ENCODE measurements around the gene ATP6V1E1. TPM values are rescaled to one million over a fixed set of nuclear protein-coding genes. Genes with fewer than 3 reads are reported as not detected.

The ATP6V1E1 gene
- total RNA-seq, 1 donor from 2014 or later = 59.7 TPM

GRCh38 chr22:17559188-17559587 is 69.4 kb downstream of the ATP6V1E1 start:
- no peak overlapping the region for H3K27ac Mint-ChIP-seq
- H3K4me1 Mint-ChIP-seq (ENCODE audit: low read depth) = peaks cover 5% of the 10 kb centered on the region
- DNase-seq (ENCODE audit: low spot score, unreplicated experiment) = no peak
- no peaks in the 10 kb centered on the region for H3K9me3 Mint-ChIP-seq (ENCODE audit: low read depth)
- no peak for TF ChIP-seq CTCF (IDR thresholded peaks at IDR 0.05; ENCODE audit: unreplicated experiment)
- no peaks in the 10 kb centered on the region for H3K27me3 Mint-ChIP-seq
- no peak overlapping the region for H3K4me3 Mint-ChIP-seq (ENCODE audit: low read depth)
- H3K36me3 Mint-ChIP-seq (ENCODE audit: insufficient read depth) = peaks cover 21% of the 10 kb centered on the region

- no peaks in the 10 kb centered on the region for H3K9me3 Mint-ChIP-seq (ENCODE audit: low read depth)
- no peaks in the 10 kb centered on the region for H3K27me3 Mint-ChIP-seq
- peaks cover 26% of the 10 kb centered on the region for H3K36me3 Mint-ChIP-seq (ENCODE audit: insufficient read depth)
- no peaks in the 10 kb centered on the region for H3K4me1 Mint-ChIP-seq (ENCODE audit: low read depth)
- no peak overlapping the region for H3K27ac Mint-ChIP-seq
- TF ChIP-seq CTCF (IDR thresholded peaks at IDR 0.05; ENCODE audit: unreplicated experiment) = no peak
- H3K4me3 Mint-ChIP-seq (ENCODE audit: low read depth) = no peak overlapping the region
- no peak for DNase-seq (ENCODE audit: low spot score, unreplicated experiment)
These were observed 73.7 kb downstream of the ATP6V1E1 start for GRCh38 chr22:17554814-17555213.

GRCh38 chr22:17552737-17553136 is 75.8 kb downstream of the ATP6V1E1 start:
- Mint-ChIP-seq H3K9me3 (ENCODE audit: low read depth) (no peaks in the 10 kb centered on the region), H3K27ac (no peak overlapping the region)

GRCh38 chr22:17549655-17550054 is 78.9 kb downstream of the ATP6V1E1 start:
- Mint-ChIP-seq H3K36me3 (ENCODE audit: insufficient read depth) (peaks cover 19% of the 10 kb centered on the region), H3K9me3 (ENCODE audit: low read depth) (no peaks in the 10 kb centered on the region), H3K4me3 (ENCODE audit: low read depth) (no peak overlapping the region), H3K27ac (no peak overlapping the region), H3K4me1 (ENCODE audit: low read depth) (no peaks in the 10 kb centered on the region), H3K27me3 (no peaks in the 10 kb centered on the region)
- no peak for TF ChIP-seq CTCF (IDR thresholded peaks at IDR 0.05; ENCODE audit: unreplicated experiment)
- DNase-seq (ENCODE audit: low spot score, unreplicated experiment) = no peak

More at GRCh38 chr22:17552737-17553136, 75.8 kb downstream of the ATP6V1E1 start:
- no peak for TF ChIP-seq CTCF (IDR thresholded peaks at IDR 0.05; ENCODE audit: unreplicated experiment)
- Mint-ChIP-seq H3K4me1 (ENCODE audit: low read depth) (no peaks in the 10 kb centered on the region), H3K27me3 (no peaks in the 10 kb centered on the region), H3K4me3 (ENCODE audit: low read depth) (no peak overlapping the region), H3K36me3 (ENCODE audit: insufficient read depth) (peaks cover 18% of the 10 kb centered on the region)
- no peak for DNase-seq (ENCODE audit: low spot score, unreplicated experiment)

GRCh38 chr22:17549183-17549582 is 79.4 kb downstream of the ATP6V1E1 start:
- H3K36me3 Mint-ChIP-seq (ENCODE audit: insufficient read depth) = peaks cover 19% of the 10 kb centered on the region
- no peak for DNase-seq (ENCODE audit: low spot score, unreplicated experiment)
- no peaks in the 10 kb centered on the region for H3K27me3 Mint-ChIP-seq
- no peaks in the 10 kb centered on the region for H3K9me3 Mint-ChIP-seq (ENCODE audit: low read depth)
- no peak for TF ChIP-seq CTCF (IDR thresholded peaks at IDR 0.05; ENCODE audit: unreplicated experiment)
- H3K4me1 Mint-ChIP-seq (ENCODE audit: low read depth) = no peaks in the 10 kb centered on the region
- H3K27ac Mint-ChIP-seq = no peak overlapping the region
- H3K4me3 Mint-ChIP-seq (ENCODE audit: low read depth) = no peak overlapping the region
